CD14-positive monocyte (primary cell): Measurements from ENCODE around the gene RYR3. TPM values are rescaled to one million over a fixed set of nuclear protein-coding genes. Genes with fewer than 3 reads are reported as not detected.

Experiments used
- DNase-seq, 3 donors: peaks; one replicate each; pipeline ENCODE4 v3.0.0-alpha.2; 2011 to 2022
- H2AFZ ChIP-seq: 2 replicates; pipeline ENCODE4 v1.6.0; 2012; ENCODE audit warnings: mild to moderate bottlenecking, low read depth, low read length, inconsistent platforms; ENCODE audit not compliant: insufficient read depth, poor library complexity, severe bottlenecking
- H3K27ac ChIP-seq, 2 donors: 1 replicate in 1 of 2; 2 replicates in 1 of 2; pipeline ENCODE4 v1.5.1; 2012 to 2013; ENCODE audit warnings: low read length in 2 of 2, control low read depth in 1 of 2, inconsistent platforms in 1 of 2, low read depth in 1 of 2, mild to moderate bottlenecking in 1 of 2
- H3K27me3 ChIP-seq, 2 donors: one replicate each; pipeline versions ENCODE4 v1.6.0 to v1.6.1; 2011 to 2013; ENCODE audit warnings: low read length in 2 of 2; ENCODE audit not compliant: control insufficient read depth in 2 of 2, insufficient read depth in 2 of 2
- H3K36me3 ChIP-seq, 2 donors: replicated peaks in 1 of 2; 1 replicate in 1 of 2; 2 replicates in 1 of 2; pipeline versions ENCODE4 v1.5.1 to v1.6.1; 2012 to 2013; ENCODE audit warnings: low read length in 2 of 2, control low read depth in 1 of 2, inconsistent platforms in 1 of 2, mild to moderate bottlenecking in 1 of 2; ENCODE audit not compliant: insufficient read depth in 2 of 2, control insufficient read depth in 1 of 2
- H3K4me1 ChIP-seq, 2 donors: 1 replicate in 1 of 2; 2 replicates in 1 of 2; pipeline versions ENCODE4 v1.5.1 to v1.6.1; 2012 to 2013; ENCODE audit warnings: low read length in 2 of 2, control low read depth in 1 of 2, inconsistent platforms in 1 of 2, mild to moderate bottlenecking in 1 of 2, moderate library complexity in 1 of 2; ENCODE audit not compliant: insufficient read depth in 2 of 2, control insufficient read depth in 1 of 2
- H3K4me2 ChIP-seq: replicated peaks from 2 replicates; pipeline ENCODE3; 2012; ENCODE audit warnings: low read length, moderate library complexity, mild to moderate bottlenecking; ENCODE audit not compliant: poor library complexity, severe bottlenecking; ENCODE audit errors: extremely low read depth
- H3K4me3 ChIP-seq, 3 experiments: fragments of 200-600 bp in 1 of 3; sonication (generic) in 1 of 3; replicated peaks in 1 of 3; 1 replicate in 2 of 3; 2 replicates in 1 of 3; pipeline ENCODE4 v1.5.1; 2011 to 2013; ENCODE audit warnings: low read length in 3 of 3, mild to moderate bottlenecking in 3 of 3, control low read depth in 2 of 3, low read depth in 2 of 3, inconsistent platforms in 1 of 3, moderate library complexity in 1 of 3
- H3K79me2 ChIP-seq: 2 replicates; pipeline ENCODE4 v1.6.0; 2012; ENCODE audit warnings: mild to moderate bottlenecking, control low read depth, inconsistent platforms, low read length, moderate library complexity; ENCODE audit not compliant: insufficient read depth
- H3K9ac ChIP-seq: 2 replicates; pipeline ENCODE4 v1.6.0; 2017; ENCODE audit warnings: low read length, mild to moderate bottlenecking; ENCODE audit not compliant: insufficient read depth, poor library complexity, severe bottlenecking
- H3K9me3 ChIP-seq, 2 donors: replicated peaks in 1 of 2; 1 replicate in 1 of 2; 2 replicates in 1 of 2; pipeline versions ENCODE4 v1.5.1 to v1.6.1; 2012 to 2013; ENCODE audit warnings: low read length in 2 of 2, control low read depth in 1 of 2; ENCODE audit not compliant: control insufficient read depth in 1 of 2, insufficient read depth in 1 of 2
- H4K20me1 ChIP-seq: 2 replicates; pipeline ENCODE4 v1.6.0; 2012; ENCODE audit warnings: mild to moderate bottlenecking, low read length, control low read depth, moderate library complexity; ENCODE audit not compliant: insufficient read depth
- H3K27ac Mint-ChIP-seq, 7 donors: one replicate each; pipeline ENCODE4 v1.8.0; 2020; ENCODE audit warnings: mild to moderate bottlenecking in 7 of 7, mixed read lengths in 7 of 7, moderate library complexity in 6 of 7, inconsistent platforms in 2 of 7
- H3K27me3 Mint-ChIP-seq, 3 donors: one replicate each; pipeline ENCODE4 v1.8.0; 2021 to 2022; ENCODE audit warnings: low read depth in 3 of 3, mild to moderate bottlenecking in 3 of 3, mixed read lengths in 3 of 3, moderate library complexity in 3 of 3, inconsistent platforms in 1 of 3
- H3K36me3 Mint-ChIP-seq, 2 donors: one replicate each; pipeline ENCODE4 v1.8.0; 2020; ENCODE audit warnings: mixed read lengths in 2 of 2, inconsistent platforms in 1 of 2, mild to moderate bottlenecking in 1 of 2
- H3K4me1 Mint-ChIP-seq: one replicate; pipeline ENCODE4 v1.8.0; 2020; ENCODE audit warnings: mild to moderate bottlenecking, mixed read lengths
- H3K4me3 Mint-ChIP-seq, 2 donors: one replicate each; pipeline ENCODE4 v1.8.0; 2020; ENCODE audit warnings: mild to moderate bottlenecking in 2 of 2, mixed read lengths in 2 of 2, moderate library complexity in 1 of 2
- H3K9me3 Mint-ChIP-seq, 7 donors: one replicate each; pipeline ENCODE4 v1.8.0; 2020 to 2022; ENCODE audit warnings: mixed read lengths in 7 of 7, mild to moderate bottlenecking in 6 of 7, moderate library complexity in 6 of 7, inconsistent platforms in 2 of 7
- WGBS: methylation state at CpG from one replicate; pipeline ENCODE4 v1.1.5; 2013; ENCODE audit warnings: missing lambda C conversion rate; ENCODE audit not compliant: insufficient coverage; 5-methylcytosine and 5-hydroxymethylcytosine counted together
- intact Hi-C, 2 donors: fragments of 100-400 bp; cut with micrococcal nuclease; formaldehyde crosslinking; loops; one replicate each; pipeline versions ENCODE4 v1.15.0 to v1.15.1; 2023
- polyA plus RNA-seq, 3 donors: library from polyadenylated mRNA; depleted of rRNA in 1 of 3; unstranded in 2 of 3; stranded (reverse) in 1 of 3; fragments of 300-500 nt in 2 of 3; fragments of >200 nt in 1 of 3; fragmentation: Illumina TruSeq in 2 of 3; gene quantifications; 1 replicate in 2 of 3; 2 replicates in 1 of 3; pipeline ENCODE4 v1.2.3, GENCODE V29; 2012 to 2021
- TF ChIP-seq, protein P1 (sequence below): fragments of 200-600 bp; IDR thresholded peaks from one replicate; pipeline ENCODE4 v1.8.0; 2022; ENCODE audit warnings: antibody characterized with exemption, mild to moderate bottlenecking

RYR3 gene
- polyA plus RNA-seq, 3 donors, result not detected

GRCh38 chr15:33476076-33476475 is 165.3 kb downstream of the RYR3 start:
- Histone ChIP-seq H3K27me3 (no peaks in the 10 kb centered on the region), H3K4me2 (no peak overlapping the region), H3K27ac (no peak overlapping the region), H3K9me3 (no peaks in the 10 kb centered on the region), H2AFZ (no peak overlapping the region), H3K36me3 (no peaks in the 10 kb centered on the region), H3K4me3 (no peak overlapping the region), H3K9ac (no peak overlapping the region), H3K79me2 (no peaks in the 10 kb centered on the region), H3K4me1 (no peaks in the 10 kb centered on the region), H4K20me1 (no peaks in the 10 kb centered on the region)
- Mint-ChIP-seq H3K36me3 (no peaks in the 10 kb centered on the region), H3K4me1 (no peaks in the 10 kb centered on the region), H3K27me3 (peaks cover 0 to 6% (median 1%) of the 10 kb centered on the region in 3 donors), H3K27ac (no peak overlapping the region), H3K9me3 (peaks cover 0 to 9% (median 6%) of the 10 kb centered on the region in 7 donors), H3K4me3 (no peak overlapping the region)
- no peak for DNase-seq
- intact Hi-C loops, result no loop called here
- whole genome bisulfite sequencing, result no CpG with 5 or more reads among the region's 4 CpGs
- TF ChIP-seq, protein P1, sequence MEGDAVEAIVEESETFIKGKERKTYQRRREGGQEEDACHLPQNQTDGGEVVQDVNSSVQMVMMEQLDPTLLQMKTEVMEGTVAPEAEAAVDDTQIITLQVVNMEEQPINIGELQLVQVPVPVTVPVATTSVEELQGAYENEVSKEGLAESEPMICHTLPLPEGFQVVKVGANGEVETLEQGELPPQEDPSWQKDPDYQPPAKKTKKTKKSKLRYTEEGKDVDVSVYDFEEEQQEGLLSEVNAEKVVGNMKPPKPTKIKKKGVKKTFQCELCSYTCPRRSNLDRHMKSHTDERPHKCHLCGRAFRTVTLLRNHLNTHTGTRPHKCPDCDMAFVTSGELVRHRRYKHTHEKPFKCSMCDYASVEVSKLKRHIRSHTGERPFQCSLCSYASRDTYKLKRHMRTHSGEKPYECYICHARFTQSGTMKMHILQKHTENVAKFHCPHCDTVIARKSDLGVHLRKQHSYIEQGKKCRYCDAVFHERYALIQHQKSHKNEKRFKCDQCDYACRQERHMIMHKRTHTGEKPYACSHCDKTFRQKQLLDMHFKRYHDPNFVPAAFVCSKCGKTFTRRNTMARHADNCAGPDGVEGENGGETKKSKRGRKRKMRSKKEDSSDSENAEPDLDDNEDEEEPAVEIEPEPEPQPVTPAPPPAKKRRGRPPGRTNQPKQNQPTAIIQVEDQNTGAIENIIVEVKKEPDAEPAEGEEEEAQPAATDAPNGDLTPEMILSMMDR, result no peak

DNA sequence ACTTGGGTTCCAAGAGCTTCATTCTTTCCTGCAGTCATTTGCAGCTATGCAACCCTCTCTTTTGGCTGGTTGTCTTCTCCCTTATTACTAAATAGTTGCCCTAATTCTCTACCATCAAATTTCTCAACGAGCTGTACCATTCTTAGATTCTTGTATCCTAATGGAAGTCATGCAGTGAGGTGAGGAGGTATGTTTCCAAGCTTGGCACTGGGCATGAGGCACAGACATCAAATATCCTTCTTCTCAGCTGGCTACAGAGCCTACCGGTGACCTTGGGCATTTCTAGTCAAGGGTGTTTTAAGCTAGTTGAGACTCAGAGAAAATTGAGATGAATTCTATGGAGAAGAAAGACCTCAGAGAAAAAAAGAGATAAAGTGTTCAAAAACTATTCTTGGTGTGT is 166.1 kb downstream of the RYR3 start:
- no CpG with 5 or more reads among the region's 2 CpGs for WGBS

More for the DNA sequence above, 166.1 kb downstream of the RYR3 start:
- Mint-ChIP-seq H3K27ac (no peak overlapping the region), H3K4me3 (no peak overlapping the region), H3K9me3 (peaks cover 0 to 12% (median 6%) of the 10 kb centered on the region in 7 donors), H3K27me3 (peaks cover 0 to 6% (median 1%) of the 10 kb centered on the region in 3 donors), H3K36me3 (no peaks in the 10 kb centered on the region), H3K4me1 (no peaks in the 10 kb centered on the region)
- no peak overlapping the region for H3K4me2 ChIP-seq
- no peak overlapping the region for H3K27ac ChIP-seq
- no peaks in the 10 kb centered on the region for H3K9me3 ChIP-seq
- no peaks in the 10 kb centered on the region for H3K27me3 ChIP-seq
- no peaks in the 10 kb centered on the region for H3K4me1 ChIP-seq
- intact Hi-C loops, result no loop called here
- H4K20me1 ChIP-seq, result no peaks in the 10 kb centered on the region
- H2AFZ ChIP-seq, result no peak overlapping the region
- no peak overlapping the region for H3K4me3 ChIP-seq
- H3K36me3 ChIP-seq, result no peaks in the 10 kb centered on the region
- H3K79me2 ChIP-seq, result no peaks in the 10 kb centered on the region
- no peak for DNase-seq
- H3K9ac ChIP-seq, result no peak overlapping the region
- TF ChIP-seq, protein P1, result no peak
